GM15510 (cell line): ENCODE data around the gene CAMTA1.

ENCODE experiments used
- POLR2A ChIP-seq: IDR thresholded peaks from 3 replicates; pipeline ENCODE4 v1.6.1; 2011; ENCODE audit warnings: borderline replicate concordance; ENCODE audit not compliant: insufficient read length; ENCODE audit errors: extremely low read depth

Gene CAMTA1

DNA sequence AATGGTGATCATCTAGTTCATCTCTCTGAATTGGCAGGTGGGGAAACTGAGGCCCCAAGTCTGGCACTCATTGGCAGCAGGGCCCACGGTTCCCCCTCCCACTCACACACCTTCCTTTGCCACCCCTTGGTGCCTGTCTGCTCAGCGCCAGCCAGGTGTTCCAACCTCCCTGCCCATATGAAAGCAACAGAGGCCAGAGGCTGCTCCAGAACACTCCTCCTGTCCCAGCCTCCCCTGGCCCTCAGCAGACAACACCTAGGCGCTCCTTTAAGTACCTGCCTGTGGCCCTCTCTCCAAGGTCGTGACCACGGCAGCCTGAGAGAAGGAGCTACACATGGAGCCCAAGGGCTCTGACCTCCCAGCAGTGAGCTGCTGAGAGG, 623.5 kb downstream of the CAMTA1 start:
- no peak for TF ChIP-seq POLR2A

DNA sequence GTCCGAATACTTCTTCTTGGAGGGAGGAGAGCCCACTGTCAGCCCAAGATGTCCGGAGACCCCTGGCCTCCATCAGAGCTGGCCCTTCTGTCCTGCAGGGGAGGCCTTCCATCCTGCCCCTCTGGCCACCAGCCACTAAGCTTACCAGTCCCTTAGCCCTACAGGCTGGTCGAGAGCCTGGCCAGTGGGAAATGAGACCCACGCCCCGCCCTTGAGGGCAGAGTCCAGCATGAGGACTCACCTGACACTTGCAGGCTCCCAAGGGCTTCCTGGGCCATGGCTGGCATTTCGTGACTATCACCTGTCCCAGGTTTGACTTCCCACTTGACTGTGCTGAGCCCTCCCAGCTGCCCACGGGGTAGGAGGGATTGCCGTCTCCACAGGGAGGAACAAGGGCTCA, 624.0 kb downstream of the CAMTA1 start:
- no peak for TF ChIP-seq POLR2A

DNA sequence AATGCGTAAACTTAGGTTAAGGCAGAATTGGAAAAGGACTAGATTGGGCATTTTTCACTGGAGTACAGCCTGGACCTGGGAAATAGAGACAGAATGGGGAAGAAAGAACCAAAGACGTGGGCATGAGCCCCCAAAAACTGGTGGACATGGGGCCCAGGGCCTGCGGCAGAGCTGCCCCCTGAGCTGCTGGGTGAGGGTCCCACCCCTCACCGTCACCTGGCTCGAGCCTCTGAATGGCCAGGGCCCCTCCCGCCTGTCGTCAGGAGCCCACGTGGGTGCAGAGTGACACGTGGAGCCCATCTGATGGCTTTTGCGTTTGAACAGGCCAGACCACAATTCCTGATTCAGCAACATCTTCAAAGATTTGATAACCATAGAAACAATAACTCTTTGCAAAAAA, 624.9 kb downstream of the CAMTA1 start:
- TF ChIP-seq POLR2A: no peak

DNA sequence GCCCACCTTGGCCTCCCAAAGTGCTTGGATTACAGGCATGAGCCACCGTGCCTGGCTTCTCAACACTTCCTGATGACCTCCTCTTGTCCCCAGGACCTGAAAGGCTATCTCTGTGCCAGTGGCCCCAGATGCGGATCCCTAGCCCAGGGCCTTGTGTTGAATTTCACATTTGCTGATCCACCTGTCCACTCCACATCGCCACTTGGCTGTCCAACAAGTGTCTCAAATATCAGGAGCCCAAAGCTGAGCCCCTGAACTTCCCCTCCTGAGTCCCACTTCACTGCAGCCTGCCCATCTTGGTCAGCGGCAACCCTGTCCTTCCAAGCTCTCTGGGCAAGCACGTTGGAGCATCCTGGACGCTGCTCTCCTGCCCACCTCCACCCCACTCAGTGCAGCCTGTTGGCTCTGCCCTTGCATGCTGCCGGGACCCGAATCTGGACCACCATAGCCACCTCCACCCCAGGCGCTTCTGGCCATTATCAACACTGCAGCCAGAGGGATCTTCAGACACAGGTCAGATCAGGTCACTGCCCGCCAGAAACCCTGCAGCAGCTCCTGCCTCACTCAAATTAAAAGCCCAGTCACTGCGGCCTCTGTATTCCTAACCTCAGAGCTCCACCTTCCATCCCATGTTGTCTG, 633.3 kb downstream of the CAMTA1 start:
- no peak for TF ChIP-seq POLR2A

DNA sequence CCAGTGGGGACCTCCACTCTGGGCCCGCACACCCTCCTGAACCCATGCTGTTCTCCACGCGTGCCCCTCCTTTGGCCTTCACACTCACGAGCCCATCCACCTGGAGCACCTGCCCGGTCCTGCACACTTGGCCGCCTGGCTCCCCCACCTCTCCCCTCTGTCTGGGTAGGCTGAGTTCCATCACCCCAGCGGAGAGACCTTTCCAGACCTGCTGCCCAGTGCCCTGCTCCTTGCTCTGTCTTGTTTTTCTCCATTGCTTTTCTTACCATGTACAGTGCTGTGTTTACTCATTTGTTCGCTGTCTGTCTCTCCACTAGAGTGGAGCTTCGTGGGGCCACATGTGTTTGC, 634.8 kb downstream of the CAMTA1 start:
- no peak for TF ChIP-seq POLR2A

DNA sequence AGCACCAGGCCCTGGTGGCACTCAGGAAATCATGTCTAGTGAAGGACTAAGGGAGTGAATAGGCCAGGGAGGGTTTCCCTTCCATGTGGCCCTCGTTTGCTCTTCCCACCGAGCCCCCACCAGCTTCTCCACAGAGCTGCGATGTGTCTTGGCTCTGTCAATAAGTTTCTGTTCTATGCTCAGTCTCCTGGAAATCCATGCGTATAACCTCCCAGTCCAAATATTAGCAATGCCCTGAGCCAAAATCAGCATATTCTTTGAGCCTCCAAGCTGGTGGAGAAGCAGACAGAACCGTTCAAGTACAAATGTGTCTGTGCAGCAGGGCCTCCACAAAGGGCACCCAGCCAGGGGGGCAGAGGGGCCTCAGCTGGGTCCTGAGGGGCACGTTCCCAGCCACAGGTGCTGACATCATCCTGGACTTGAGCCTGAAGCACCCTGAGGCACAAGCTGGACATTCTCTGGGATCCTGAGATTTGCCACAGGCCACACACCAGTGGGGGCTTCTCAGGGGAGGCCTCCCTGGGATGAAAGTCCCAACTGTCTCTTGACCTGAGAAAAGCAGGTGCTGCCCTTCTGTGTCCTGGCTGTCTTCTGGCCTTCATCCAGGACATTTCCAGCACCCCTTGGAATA, 635.3 kb downstream of the CAMTA1 start:
- TF ChIP-seq POLR2A: no peak

DNA sequence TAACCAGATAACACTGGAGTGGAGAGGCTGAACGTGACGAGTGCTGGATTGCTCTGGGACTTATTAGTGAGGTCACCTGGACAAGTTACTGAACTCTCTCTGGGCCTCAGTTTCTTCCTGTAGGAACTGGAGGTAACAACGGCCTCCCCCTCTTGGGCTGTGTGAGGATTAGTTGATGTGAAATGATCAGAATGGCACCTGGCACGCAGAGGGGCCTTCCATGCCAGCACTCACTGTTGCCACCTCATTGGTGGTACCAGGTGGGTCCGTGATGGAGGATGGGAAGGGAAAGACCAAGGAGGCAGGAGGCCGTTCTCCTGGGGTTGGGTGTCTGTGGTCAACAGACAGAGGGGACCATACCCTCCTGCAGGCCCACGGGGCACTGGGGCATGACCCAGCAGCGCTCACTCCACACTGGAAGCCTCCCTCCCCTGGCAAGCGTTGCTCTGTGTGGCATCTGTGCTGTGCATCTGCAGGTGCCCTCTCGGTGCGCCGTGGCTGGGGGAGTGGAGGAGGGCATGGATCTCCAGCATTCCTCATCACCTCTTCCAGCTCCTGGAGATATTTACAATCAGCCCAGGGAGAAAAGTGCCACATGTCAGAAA, 636.3 kb downstream of the CAMTA1 start:
- TF ChIP-seq POLR2A: no peak

DNA sequence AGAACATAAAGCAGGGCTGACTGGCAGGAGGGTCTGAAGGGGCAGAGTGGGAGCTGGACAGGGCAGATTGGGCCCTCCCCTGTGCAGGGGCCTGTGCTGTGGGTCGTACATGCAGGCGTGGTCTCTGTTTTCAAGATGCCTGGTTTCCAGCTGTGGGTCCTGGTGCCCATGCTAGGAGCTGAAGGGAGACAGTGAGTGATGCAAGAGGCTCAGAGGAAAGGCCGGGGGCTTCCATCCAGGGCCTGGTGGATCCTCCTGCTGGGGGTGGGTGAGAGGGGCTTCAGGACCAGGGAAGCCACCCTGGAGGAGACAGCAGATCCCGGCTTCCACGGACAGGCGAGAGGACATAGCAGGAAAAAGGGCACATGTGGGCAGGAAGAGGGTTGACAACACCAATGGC, 636.8 kb downstream of the CAMTA1 start:
- no peak for TF ChIP-seq POLR2A

DNA sequence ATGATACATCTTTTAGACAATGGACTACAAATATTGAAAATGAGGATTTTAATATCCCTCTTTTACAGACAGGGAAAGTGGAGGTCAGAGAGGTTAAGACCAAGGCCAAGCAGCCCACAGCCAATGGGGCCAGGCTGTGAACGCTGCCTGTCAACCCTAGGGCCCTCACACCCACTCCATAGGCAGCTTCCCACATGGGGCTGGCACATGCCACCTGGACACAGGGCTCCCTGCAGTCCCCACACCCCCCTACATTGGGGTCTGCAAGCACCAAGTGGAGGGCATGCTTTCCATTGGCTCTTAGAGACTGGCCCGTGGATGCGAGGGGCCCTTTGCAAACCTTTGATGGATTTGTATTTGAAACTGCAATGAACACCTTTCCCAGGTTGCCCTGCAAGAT, 637.3 kb downstream of the CAMTA1 start:
- TF ChIP-seq POLR2A: no peak

DNA sequence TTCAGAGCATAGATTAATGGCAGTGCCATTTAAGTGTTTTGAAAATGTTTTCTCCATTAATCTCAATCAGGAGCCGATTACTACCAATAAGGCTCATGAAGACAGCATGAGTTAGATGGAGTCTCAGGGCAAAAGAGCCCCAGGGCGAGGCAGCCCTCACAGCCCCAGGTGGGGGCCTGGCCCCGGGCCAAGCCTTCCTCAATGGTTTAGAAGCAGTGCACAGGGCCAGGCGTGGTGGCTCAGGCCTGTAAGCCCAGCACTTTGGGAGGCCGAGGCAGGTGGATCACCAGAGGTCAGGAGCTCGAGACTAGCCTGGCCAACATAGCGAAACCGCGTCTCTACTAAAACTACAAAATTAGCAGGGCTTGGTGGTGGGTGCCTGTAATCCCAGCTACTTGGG, 637.7 kb downstream of the CAMTA1 start:
- no peak for TF ChIP-seq POLR2A

DNA sequence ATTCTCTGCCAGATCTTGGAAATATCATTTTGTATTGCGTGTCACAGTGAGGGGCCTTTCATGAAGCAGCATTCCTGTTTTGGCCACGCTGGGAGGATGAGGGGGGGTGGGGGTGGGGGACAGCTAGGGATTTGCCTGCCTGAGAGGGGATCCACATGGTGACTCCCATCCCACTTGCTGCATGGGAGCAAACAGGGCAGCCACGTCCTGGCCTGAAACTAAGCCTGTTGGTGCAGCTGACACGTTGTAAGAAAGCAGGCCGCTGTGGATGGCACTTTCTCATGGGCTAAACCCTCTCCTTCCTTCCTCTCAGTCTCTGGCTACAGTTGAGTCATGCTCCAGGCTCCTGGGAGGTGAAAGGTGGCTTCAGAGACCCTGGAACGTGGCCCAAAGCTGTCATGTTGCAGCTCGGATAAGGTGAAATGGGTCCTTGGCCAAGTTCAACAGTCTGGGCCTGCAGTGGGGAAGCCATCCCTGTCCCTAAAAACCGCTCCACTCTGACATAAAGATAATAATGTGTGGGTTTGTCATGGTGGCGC, 639.2 kb downstream of the CAMTA1 start:
- no peak for TF ChIP-seq POLR2A

DNA sequence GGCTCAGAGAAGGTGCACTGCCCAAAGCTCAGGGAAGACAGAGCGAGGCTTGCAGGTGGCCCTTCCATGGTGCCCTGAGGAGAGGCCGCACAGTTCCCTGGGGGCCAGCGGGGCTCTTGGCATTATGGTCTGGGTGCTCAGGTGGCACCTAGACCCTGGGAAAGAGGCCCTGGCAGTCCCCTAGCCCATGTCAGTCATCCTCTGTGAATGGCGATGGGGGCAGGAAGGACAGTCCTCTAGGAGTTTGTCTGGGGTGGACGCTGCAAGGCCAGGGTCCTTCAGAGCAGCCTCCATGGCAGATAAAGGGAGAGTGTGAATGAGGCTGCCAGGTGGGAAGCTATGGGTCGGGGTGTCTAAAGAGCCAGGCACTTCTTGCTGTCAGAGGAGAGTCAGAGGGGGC, 640.0 kb downstream of the CAMTA1 start:
- no peak for TF ChIP-seq POLR2A

DNA sequence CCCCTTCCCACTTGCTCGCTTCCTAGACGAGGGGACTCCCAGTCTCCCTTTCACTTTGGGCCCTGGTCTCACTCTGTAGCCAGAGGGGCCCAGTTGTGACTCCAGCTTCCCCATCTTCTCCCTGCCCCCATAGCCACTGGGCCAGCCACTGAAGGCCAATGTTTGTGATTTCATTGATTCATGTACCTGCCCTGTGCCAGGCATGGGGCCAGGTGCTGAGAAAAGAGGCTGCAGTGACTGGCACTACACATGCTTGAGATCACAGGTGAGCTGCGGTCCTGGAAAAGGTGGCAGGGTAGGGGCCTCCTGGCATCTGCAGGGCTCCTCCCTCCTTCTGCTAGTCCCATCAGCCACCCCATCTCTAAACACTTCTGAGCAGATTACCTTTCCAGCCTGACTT, 640.5 kb downstream of the CAMTA1 start:
- TF ChIP-seq POLR2A: no peak

DNA sequence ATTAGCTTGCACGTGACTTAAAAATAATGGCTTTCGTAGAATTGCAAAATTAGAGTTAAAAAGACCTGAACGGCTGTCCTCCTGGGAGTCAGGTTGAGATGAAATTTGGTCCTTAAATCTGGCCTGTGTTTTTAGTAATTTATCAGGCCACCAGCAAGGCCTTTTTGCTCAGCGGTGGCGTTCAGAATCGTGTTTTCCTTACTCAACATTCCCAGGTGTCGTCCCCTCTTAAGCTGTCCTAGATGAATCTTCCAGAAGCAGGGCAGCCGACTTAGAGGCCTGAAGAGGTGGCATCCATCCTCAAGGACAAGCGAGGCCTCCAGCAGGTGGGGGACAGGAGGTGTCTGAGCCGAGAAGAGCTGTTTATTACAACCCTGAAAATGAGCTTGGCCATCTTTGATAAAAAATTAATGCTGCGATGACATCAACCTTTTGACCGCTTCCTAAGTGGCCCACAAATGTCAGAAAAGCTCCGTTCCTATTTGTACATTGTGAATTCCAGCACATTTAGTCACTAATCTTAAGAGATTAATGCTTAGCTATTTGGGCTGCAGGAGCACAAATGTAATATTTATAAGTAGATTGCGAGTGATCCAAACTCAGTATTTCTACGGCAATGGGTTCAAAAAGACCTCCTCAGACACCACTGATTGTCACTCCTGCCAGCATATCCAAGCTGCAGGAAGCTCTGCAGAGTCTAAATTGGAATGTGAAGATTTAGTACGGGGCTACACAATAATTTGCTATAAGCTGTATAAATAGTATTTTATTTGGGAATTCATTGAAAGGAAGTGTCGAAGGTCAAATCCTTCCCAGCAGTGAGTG, 641.7 kb downstream of the CAMTA1 start:
- no peak for TF ChIP-seq POLR2A

DNA sequence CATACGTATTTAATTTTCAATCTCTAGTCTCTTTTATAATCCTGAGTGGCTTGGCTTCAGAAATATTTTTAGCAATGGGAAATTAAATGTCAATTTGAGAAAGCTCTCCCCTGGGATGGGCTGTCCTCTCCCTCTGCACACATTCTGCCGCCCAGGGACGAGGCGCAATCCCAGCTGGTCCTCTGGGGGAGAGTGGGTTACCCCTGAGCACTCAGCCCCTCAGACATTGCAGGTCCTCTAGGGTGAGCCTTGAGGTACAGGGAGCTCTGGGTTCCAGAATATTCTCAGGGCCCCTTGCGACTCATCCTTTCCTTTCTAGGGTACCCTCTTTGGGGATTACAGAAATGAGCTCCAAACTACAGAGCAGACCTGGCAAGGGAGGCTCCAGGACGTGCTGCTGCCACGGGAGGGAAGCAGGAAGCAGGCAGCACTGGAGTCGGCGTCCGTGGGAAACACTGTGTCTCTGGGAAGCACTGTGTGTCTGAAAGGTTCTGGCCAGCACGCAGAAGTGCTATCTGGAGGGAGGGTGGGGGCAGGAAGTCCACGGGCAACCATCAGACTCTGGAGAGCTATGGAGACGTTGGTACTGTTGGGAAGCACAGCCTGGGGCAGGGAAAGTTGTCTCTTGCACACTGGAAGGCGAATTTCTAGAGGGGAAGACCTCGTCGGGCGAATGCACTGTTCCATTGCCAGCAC, 642.5 kb downstream of the CAMTA1 start:
- no peak for TF ChIP-seq POLR2A
